Measurements from ENCODE around the gene NAPSA.

Gene NAPSA

DNA sequence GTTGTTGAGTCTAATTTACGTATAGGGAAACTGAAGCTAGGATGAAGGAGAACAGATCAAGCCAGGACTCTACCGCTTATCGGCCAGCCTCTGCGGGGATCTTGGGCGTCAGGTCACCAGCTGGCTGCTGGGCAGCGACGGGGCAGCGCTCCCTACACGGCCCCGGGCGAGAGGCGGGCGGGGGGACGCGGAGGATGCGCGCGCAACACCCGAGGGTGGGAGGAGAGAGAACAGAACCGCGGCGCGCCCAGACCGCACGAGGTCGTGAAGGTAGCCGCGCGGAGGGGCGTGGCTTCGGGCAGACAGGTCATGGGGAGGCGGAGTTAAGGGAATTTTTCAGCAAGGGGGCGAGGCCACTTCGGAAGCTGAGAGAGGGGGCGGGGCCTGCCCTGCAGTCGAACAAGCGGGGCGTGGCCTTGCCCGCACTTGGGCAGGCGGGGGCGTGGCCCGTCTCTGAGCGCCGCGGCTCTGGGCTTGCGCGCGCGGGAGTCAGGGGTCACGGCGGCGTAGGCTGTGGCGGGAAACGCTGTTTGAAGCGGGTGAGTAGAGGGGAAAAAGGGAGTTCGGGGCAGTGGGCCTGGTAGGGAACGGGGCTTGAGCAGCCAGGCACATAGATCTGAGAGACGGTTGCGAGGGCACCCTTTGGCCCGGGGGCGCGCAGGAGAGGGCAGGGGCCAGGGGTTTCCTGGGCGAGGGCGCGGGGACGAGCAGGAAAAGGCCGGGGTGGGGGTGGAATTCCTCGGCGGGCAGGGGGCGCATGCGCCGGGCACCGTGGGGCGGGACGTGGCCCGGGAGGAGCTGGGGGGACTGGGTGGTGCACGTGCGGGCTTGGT lies 18.6 kb upstream of the NAPSA start, which contains the start of gene POLD1:
Gene POLD1 (plus strand): TSS at position 496 of the 833 bp plus-strand sequence. CDS start 14,505 bp downstream, outside the sequence.
- DNase-seq: peak; percentile 98

DNA sequence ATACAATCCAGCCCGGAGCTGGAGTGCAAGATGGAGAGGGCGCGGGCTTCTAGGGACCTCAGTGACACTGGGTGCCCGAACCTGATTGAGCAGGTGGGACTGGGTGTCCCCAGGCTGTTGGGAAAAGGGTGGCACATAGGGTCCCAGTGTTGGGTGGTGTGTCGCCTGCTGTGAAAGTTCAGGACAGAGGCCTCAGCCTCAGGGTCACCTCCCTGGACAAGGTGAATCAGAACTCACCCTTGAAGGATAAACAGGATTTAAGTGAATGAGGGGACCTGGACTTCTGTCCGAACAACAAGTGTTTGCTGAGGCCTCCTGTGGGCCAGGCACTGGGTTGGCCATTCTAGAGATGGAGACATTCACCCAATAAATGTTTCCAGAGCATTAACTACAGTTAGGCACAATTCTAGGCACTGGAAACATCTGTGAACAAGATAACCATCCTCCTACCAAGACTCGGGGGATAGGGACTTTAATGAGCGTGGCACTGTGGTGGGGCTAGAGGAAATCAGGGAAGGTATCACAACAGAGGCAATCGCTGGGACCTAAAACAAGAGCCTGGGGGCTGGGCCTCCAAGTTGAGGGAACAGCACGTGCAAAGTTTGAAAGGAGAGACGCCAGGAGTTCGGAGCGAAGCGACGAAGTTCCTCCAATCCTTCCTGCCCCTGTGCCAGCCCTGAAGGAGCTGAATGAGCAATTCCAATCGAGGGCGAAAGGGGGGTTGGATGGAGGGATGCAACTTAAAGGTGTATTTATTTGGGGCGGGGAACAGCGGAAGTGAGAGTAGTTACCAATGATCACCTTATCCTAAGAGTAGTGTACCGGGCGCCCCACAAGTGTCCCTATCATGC lies 17.8 kb upstream of the NAPSA start:
- no peak for DNase-seq

DNA sequence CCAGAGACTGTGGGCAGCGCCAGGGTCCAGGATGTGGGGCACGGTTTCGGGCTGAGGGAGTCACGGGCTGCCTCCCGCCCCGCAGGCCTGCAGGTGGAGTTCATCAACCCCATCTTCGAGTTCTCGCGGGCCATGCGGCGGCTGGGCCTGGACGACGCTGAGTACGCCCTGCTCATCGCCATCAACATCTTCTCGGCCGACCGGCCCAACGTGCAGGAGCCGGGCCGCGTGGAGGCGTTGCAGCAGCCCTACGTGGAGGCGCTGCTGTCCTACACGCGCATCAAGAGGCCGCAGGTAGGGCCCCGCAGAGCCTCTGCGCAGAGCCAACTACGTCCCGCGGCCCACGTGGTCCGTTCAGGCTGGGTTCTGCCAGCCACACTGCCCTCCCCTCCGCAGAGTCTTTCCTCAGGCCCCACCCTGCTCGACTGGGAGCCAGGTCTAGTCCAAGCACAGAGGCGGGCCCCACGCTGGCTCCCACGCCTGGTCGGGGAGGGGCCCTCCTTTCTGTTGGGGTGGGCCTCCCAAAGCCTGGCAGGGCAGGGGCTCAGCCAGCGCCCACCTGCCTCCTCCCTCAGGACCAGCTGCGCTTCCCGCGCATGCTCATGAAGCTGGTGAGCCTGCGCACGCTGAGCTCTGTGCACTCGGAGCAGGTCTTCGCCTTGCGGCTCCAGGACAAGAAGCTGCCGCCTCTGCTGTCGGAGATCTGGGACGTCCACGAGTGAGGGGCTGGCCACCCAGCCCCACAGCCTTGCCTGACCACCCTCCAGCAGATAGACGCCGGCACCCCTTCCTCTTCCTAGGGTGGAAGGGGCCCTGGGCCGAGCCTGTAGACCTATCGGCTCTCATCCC lies 16.7 kb upstream of the NAPSA start:
- DNase-seq: no peak

DNA sequence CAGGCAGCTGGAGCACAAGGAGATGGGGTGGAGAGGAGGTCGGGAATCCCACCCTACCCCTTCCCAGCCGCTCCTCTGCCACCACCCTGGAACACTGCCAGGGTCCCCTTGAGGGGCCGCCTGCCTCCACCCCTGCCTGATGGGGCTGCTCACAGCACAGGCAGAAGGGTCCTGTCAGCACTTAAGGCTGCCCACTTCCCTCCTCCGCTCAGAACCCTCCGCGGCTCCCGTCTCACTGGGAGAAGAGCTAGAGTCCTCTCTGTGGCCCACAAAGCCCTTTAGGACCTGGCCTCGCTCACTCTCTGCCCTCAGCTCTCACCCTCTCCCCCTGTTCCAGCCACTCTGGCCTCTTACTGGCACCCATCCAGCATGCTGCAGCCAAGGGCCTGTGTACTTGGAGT lies 15.3 kb upstream of the NAPSA start:
- no peak for DNase-seq

DNA sequence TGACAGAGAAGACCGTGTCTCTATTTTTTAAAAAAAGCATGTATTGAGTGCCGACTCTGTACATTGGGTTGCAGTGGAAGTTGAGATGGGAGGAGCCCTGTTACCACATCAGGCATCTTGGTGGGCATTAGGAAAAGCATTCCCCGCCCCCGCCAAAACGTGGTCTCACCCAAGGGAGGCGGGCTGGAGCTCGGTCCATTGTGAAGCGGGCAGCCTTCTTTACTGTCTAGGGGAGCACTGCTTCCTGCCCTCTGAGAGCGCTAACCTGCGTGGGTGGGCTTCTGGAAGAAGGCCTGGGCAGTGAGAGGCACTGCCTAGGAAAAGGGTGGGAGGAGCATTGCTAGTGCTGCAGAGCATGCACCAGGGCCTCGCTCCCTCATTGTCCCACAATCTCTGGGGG lies 14.7 kb upstream of the NAPSA start:
- no peak for DNase-seq

DNA sequence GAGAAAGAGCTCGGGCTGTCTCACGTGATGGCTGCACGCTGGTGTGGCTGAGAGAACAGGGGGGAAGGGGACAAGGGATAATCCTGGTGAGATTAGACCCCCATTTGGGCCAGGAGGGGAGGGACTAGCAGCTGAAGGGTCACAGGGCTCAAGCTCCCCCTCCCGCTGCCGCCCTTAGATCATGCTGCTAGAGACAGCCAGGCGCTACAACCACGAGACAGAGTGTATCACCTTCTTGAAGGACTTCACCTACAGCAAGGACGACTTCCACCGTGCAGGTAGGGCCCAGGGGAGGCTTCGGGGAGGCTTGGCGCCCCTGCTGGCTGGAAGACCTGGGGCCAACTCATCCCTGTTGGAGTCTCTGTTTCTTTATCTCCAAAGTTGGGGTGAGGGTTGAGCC lies 14.2 kb upstream of the NAPSA start:
- no peak for DNase-seq

DNA sequence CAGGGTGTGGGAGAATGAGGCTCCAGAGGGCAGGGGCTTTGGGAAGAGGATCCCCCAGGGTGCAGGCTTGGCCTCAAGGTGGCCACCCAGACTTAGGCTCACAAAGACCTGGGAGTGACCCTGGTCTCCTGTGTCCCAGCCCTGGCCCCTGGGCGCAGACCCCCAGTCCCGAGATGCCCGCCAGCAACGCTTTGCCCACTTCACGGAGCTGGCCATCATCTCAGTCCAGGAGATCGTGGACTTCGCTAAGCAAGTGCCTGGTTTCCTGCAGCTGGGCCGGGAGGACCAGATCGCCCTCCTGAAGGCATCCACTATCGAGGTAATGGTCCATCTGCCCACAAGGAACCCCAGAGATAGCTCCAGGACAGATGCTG lies 13.4 kb upstream of the NAPSA start:
- no peak for DNase-seq

DNA sequence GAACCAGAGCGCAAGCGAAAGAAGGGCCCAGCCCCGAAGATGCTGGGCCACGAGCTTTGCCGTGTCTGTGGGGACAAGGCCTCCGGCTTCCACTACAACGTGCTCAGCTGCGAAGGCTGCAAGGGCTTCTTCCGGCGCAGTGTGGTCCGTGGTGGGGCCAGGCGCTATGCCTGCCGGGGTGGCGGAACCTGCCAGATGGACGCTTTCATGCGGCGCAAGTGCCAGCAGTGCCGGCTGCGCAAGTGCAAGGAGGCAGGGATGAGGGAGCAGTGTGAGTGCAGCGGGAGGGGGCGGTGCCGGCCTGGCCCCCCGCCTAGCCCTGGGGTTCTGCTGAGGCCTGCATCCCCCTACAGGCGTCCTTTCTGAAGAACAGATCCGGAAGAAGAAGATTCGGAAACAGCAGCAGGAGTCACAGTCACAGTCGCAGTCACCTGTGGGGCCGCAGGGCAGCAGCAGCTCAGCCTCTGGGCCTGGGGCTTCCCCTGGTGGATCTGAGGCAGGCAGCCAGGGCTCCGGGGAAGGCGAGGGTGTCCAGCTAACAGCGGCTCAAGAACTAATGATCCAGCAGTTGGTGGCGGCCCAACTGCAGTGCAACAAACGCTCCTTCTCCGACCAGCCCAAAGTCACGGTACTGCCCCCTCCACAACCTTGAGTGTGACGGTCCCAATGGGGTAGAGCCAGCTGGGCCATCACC lies 12.9 kb upstream of the NAPSA start:
- DNase-seq: no peak

DNA sequence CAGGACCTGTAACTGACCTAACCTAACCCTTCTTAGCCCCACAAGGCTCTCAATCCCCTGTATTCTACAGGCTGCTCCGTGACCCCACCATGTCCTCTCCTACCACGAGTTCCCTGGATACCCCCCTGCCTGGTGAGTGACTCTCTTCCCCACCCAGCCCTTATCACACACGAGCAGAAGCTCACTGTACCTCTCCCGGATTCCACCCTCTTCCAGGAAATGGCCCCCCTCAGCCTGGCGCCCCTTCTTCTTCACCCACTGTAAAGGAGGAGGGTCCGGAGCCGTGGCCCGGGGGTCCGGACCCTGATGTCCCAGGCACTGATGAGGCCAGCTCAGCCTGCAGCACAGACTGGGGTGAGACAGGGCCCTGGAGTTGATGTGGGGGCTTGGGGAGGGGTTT lies 12.1 kb upstream of the NAPSA start:
- no peak for DNase-seq

DNA sequence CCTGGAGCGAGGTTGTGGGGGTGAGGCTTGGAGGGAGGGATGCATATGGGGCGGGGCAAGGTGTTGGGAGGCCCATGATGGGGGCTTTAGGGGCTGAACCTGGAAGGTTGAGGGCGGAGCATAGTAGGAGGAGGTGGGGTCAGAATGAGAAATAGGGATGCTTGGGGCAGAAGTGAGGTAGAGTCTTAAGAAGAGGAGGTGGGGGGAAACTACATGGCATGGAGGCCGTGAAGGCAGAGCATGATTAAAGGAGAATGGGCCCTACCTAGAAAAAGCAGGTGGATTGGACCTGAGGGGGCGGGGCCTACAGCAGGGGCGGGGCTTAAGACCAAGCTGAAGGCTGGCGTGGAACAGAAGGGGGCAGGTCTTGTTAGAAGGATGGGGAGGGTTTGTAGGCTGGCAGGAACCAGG lies 11.6 kb upstream of the NAPSA start:
- DNase-seq: peak; percentile 56

DNA sequence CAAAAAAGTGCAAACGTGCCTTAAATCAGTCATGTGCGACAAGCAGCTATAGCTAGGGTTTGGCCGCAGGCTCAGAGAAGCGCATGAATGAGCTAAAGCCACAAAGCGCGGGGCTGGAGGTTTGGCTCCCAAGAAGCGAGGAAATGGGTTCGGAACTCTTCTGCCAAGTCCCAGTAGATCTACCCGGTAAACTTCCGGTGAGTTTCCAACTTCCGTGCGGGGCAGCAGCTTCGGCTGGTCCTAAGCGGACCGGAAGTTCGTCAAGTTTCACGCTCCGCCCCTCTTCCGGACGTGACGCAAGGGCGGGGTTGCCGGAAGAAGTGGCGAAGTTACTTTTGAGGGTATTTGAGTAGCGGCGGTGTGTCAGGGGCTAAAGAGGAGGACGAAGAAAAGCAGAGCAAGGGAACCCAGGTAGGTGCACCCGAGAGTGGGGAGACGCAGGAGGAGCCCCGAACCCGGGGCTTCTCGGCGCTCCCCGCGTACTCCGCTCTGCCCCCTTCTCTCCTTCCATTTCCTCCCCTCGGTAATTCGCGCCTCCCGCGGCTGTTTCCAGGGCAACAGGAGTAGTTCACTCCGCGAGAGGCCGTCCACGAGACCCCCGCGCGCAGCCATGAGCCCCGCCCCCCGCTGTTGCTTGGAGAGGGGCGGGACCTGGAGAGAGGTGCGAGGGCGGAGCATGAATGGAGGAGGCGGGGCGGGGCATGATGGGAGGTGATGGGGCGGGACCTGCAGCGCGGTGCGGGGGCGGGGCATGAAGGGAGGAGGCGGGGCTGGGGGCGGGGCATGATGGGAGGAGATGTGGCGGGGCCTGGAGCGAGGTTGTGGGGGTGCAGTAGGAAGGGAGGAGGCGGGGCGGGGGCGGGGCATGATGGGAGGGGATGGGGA lies 11.0 kb upstream of the NAPSA start, which contains the start of gene NR1H2:
Gene NR1H2 (plus strand): TSS at position 292 of the 885 bp plus-strand sequence. CDS start 1,149 bp downstream, outside the sequence.
- peak; percentile 98 for DNase-seq

DNA sequence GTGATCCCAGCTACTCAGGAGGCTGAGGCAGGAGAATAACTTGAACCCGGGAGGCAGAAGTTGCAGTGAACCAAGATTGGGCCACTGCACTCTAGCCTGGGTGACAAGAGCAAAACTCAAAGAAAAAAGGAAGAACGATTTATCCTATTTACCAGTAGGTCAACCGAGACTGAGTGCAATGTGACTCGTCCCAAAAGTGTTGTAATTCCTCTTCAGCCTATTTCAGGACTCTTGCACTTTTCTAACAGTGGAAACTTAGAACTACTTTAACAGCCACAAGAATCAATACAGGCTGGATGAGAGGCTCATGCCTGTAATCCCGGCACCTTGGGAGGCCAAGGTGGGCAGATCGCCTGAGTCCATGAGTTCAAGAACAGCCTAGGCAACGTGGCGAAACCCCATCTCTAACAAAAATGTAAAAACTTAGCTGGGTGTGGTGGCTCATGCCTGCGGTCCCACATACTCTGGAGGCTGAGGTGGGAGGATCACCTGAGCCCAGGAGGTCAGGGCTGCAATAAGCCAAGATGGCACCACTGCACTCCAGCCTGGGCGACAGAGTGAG lies 6.6 kb upstream of the NAPSA start:
- no peak for DNase-seq

DNA sequence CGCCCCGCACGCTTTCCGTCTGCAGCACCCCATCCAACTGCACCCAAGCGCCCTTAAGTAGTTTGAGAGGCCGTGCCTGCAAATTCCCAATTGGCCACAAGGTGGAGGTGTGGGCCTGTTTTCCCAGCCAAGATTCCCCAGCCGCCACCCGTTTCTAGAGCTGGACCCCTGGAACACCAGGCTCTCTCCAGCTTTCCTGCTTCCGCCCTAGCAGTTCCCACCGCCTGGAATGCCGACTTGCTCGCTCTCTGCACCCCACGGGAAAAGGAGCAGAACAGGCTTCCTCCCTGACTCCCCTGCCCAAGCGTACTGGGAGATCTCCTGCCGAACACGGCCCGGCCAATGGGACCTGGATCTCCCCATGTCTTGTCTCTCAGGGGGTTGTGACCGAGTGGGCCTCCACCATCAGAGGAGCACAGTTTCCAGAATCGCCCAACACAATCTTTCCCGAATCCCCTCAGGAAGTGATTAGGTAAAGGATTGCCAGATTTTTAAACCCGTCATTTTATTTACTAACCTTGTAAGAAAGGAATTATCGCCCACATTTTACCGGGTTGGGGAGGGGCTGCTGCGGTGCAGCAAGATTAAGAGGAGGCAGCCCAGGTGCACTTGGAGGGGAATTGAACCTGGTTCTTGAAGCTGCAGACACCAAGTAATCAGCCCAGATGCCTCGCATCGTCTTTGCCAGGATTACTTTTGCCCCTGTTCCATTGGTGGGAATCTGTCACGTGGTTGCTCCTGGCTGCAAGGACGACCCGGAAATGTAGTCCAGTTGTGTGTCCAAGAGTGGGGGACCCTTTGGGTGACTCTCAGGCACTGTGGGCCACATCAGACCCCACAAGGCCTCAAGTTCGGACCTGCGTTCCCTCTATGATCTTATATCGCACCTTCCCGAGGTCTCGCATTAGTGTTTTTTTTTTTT lies 3.5 kb upstream of the NAPSA start:
- peak; percentile 82 for DNase-seq

DNA sequence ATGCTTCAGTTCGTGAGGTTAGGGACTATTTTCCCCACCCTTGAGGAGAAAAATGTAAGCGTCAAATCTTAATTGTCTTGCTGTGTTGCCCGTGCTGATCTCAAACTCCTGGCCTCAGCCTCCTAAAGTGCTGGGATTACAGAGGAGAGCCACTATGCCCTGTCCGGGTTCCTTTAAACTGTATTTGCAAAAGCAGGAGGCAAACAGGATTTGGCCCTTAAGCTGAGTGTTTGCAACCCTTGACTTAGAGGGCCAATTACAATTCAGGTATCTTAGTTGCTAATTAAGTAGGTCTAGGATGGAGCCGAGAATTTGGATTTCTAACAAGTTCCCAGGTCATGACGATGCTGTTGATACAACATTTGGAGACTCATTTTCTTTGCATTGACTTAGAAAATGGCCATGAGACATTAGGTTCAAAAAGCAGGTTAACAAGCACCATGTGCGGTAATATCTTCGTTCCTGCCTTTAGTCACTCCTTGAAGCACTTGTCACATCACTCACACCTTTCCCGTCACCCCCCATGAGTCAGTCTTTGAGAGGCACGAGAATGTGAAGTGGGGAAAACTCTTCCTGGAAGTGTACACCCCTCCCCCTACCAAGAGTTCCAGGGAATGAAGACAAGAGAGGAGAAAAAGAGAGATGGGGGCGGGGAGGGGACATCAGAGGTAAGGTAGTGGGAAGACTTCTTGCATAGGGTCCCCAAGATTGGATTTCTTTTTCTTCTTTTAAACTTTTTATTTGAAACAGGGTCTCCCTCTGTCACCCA lies 2.6 kb downstream of the NAPSA start:
- peak; percentile 30 for DNase-seq

DNA sequence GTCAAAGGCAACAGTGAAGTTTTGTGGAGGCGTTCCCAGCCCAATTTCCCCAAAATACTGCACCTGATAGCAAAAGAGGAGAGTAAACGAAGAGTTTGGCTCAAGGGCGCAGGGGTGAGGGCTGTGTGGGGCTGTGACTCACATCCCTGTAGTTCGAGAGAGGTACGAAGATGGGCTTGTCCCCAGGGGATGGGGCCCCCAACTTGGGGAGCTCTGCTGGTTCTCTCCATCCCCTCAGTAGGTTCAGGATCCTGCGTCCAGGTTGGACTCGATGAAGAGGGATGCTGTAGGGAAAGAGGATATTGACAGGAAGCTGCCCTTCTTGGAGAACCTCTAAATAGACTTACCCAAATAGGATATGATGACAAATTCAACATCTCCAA lies 3.4 kb downstream of the NAPSA start:
- DNase-seq: no peak

DNA sequence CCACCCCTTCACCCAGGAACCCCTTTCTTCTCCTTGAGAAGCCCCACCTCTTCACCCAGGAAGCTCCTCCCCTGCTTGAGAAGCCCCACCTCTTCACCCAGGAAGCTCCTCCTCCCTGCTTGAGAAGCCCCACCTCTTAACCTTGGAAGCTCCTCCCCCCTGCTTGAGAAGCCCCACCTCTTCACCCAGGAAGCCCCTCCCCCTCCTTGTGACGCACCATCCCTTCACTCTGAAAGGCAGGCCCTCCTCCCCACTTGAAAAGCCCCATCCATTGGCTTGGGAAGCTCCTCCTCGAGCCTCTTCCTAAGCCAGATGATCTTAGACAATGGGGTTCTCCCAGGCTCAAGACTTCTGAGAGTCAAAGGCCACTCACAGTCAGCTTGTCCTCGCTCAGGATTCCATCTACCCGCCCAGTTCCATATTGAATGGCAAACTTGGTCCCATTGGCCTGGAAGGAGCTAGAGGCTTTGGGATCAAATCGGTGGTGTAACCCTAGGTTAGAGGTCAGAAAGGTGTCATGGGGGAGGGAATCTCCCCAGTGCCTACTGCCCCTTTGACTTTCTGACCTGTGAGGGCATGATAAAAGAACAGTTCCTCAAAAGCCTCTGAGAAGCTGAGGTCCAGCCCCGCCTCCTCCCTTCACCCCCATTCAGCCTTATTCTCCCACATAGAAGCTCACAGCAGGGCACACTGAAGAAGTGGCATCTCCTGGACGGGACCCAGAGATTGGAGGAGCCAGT lies 4.0 kb downstream of the NAPSA start:
- peak; percentile 38 for DNase-seq

DNA sequence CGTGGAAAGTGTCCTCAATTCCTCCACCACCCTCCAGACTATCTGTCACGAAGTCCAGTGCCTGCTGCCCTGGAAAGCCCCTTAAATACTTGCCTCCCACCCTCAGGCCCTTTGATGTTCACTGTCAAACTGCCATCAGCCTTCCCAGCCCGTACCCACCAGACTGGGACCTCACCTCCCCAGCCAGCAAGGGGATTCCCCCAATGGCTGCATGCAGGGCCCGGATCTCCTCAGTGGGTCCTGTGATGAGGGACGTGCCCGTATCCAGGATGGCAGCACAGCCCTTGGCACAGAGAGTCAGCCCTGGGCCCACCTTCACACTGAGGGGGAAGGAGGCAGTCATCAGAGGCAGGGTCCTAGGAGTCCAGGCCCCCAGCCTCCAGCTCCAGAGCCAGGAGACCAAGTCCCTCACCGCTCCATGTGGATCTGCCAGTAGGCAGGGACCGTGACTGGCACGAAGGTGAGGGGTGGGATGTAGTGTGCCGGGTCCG lies 6.1 kb downstream of the NAPSA start:
- DNase-seq: no peak

All from DMS53 (cell line).